HepG2 (cell line): Measurements from ENCODE around the gene PRR30. TPM values are rescaled to one million over a fixed set of nuclear protein-coding genes. Genes with fewer than 3 reads are reported as not detected.
A peak's percentile ranks its signal among the peaks of the same experiment; 100 is the strongest.

Experiments
- ARID2 ChIP-seq: sonication (generic); formaldehyde crosslinking; IDR thresholded peaks from 2 replicates; pipeline ENCODE4 v1.8.1; 2022; ENCODE audit warnings: mild to moderate bottlenecking, missing genetic modification reagents, borderline replicate concordance
- ATF6 ChIP-seq: sonication (generic); formaldehyde crosslinking; conservative IDR thresholded peaks from 2 replicates; pipeline ENCODE4 v1.4.0; 2020; ENCODE audit warnings: missing genetic modification reagents
- ATF7-NPFF ChIP-seq: sonication (generic); formaldehyde crosslinking; IDR thresholded peaks from 2 replicates; pipeline ENCODE4 v1.8.1; 2023; ENCODE audit warnings: mild to moderate bottlenecking, low read depth, missing genetic modification reagents, moderate library complexity
- ATM ChIP-seq: fragments of 450-650 bp; IDR thresholded peaks from 2 replicates; pipeline ENCODE4 v1.7.1; 2017; ENCODE audit warnings: mild to moderate bottlenecking, borderline replicate concordance
- EP300 ChIP-seq, 3 experiments: sonication (generic) in 1 of 3; formaldehyde crosslinking in 1 of 3; IDR thresholded peaks; 2 replicates each; pipeline versions ENCODE4 v1.5.1 to v1.6.1; 2011 to 2020; ENCODE audit warnings: low read depth in 2 of 3, low read length in 2 of 3, borderline replicate concordance in 1 of 3, improper control_type of control experiment in 1 of 3, mild to moderate bottlenecking in 1 of 3, missing genetic modification reagents in 1 of 3, moderate library complexity in 1 of 3
- FOXM1 ChIP-seq: sonication (generic); formaldehyde crosslinking; IDR thresholded peaks from 2 replicates; pipeline ENCODE4 v1.5.0; 2020; ENCODE audit warnings: missing genetic modification reagents
- GTF2F1 ChIP-seq: fragments of 150-350 bp; IDR thresholded peaks from 2 replicates; pipeline ENCODE4 v1.6.1; 2014; ENCODE audit warnings: low read length
- MBNL3 ChIP-seq: fragments of 250-450 bp; sonication (Bioruptor Pico); conservative IDR thresholded peaks from 2 replicates; pipeline ENCODE4 v1.8.0; 2022; ENCODE audit warnings: mild to moderate bottlenecking, inconsistent platforms
- MYNN ChIP-seq: sonication (generic); formaldehyde crosslinking; IDR thresholded peaks from 2 replicates; pipeline ENCODE4 v1.4.0; 2020; ENCODE audit warnings: mild to moderate bottlenecking, low read depth, missing genetic modification reagents
- RAD51 ChIP-seq: fragments of 450-650 bp; IDR thresholded peaks from 2 replicates; pipeline ENCODE4 v1.6.1; 2016; ENCODE audit warnings: borderline replicate concordance
- RFXANK ChIP-seq: IDR thresholded peaks from 2 replicates; pipeline ENCODE4 v1.6.1; 2016
- SAFB2 ChIP-seq: sonication (generic); formaldehyde crosslinking; IDR thresholded peaks from 2 replicates; pipeline ENCODE4 v1.5.1; 2020; ENCODE audit warnings: missing genetic modification reagents, low read depth, mild to moderate bottlenecking, borderline replicate concordance
- SMC3 ChIP-seq: IDR thresholded peaks from 2 replicates; pipeline ENCODE4 v1.6.1; 2011; ENCODE audit warnings: low read length, improper control_type of control experiment
- SP5 ChIP-seq: IDR thresholded peaks from 2 replicates; pipeline ENCODE4 v1.6.1; 2016; ENCODE audit warnings: low read depth, borderline replicate concordance
- TAF15 ChIP-seq: fragments of 200-400 bp; formaldehyde crosslinking; IDR thresholded peaks from one replicate; pipeline ENCODE4 v1.6.1; 2018; ENCODE audit warnings: mild to moderate bottlenecking, low read depth, low read length; ENCODE audit not compliant: poor library complexity, severe bottlenecking
- TBL1XR1 ChIP-seq: fragments of 150-350 bp; IDR thresholded peaks from 2 replicates; pipeline ENCODE4 v1.6.1; 2014; ENCODE audit warnings: borderline replicate concordance, low read length; ENCODE audit not compliant: partially characterized antibody
- TFE3 ChIP-seq: IDR thresholded peaks from 2 replicates; pipeline ENCODE4 v1.6.1; 2016
- ZNF20 ChIP-seq: sonication (generic); formaldehyde crosslinking; IDR thresholded peaks from 2 replicates; pipeline ENCODE4 v1.4.0; 2020; ENCODE audit warnings: mild to moderate bottlenecking, moderate library complexity, missing genetic modification reagents
- ZNF280B ChIP-seq: sonication (generic); formaldehyde crosslinking; IDR thresholded peaks from 2 replicates; pipeline ENCODE4 v1.5.0; 2020; ENCODE audit warnings: missing genetic modification reagents, mild to moderate bottlenecking, borderline replicate concordance
- ZNF460 ChIP-seq: sonication (generic); formaldehyde crosslinking; IDR thresholded peaks from 2 replicates; pipeline ENCODE4 v1.5.1; 2020; ENCODE audit warnings: missing genetic modification reagents, mild to moderate bottlenecking, borderline replicate concordance
- ZNF577 ChIP-seq: sonication (generic); formaldehyde crosslinking; IDR thresholded peaks from 2 replicates; pipeline ENCODE4 v1.4.0; 2020; ENCODE audit warnings: mild to moderate bottlenecking, low read depth, missing genetic modification reagents, borderline replicate concordance
- ZNF580 ChIP-seq: IDR thresholded peaks from 2 replicates; pipeline ENCODE4 v1.6.1; 2016; ENCODE audit warnings: low read depth, borderline replicate concordance
- ZNF660 ChIP-seq: sonication (generic); formaldehyde crosslinking; IDR thresholded peaks from 2 replicates; pipeline ENCODE4 v1.5.1; 2020; ENCODE audit warnings: mild to moderate bottlenecking, low read depth, missing genetic modification reagents, borderline replicate concordance
- ZNF7 ChIP-seq: IDR thresholded peaks from 2 replicates; pipeline ENCODE4 v1.6.1; 2016; ENCODE audit warnings: missing biosample characterization, missing genetic modification reagents
- ZNF720 ChIP-seq: sonication (generic); formaldehyde crosslinking; IDR thresholded peaks from 2 replicates; pipeline ENCODE4 v1.4.0; 2020; ENCODE audit warnings: missing genetic modification reagents
- ZNF766 ChIP-seq: sonication (generic); formaldehyde crosslinking; IDR thresholded peaks from 2 replicates; pipeline ENCODE4 v1.5.0; 2020; ENCODE audit warnings: missing genetic modification reagents, borderline replicate concordance
- polyA plus RNA-seq, 8 experiments: library from polyadenylated mRNA; depleted of rRNA in 3 of 8; stranded (reverse) in 7 of 8; unstranded in 1 of 8; fragments of >200 nt; fragmentation: Illumina TruSeq in 4 of 8; extraction: Trizol in 4 of 8; gene quantifications; 2 replicates each; pipeline versions ENCODE4 v1.2.1 to v1.2.3, GENCODE V29; 2011 to 2016; ENCODE audit warnings: low read depth in 4 of 8, missing spikeins in 1 of 8, mixed read lengths in 1 of 8; ENCODE audit not compliant: insufficient read depth in 1 of 8
- total RNA-seq, 5 experiments: library from RNA; depleted of rRNA; stranded (reverse); fragments of >200 nt; fragmentation: Illumina TruSeq; extraction: Trizol; gene quantifications; 2 replicates each; pipeline ENCODE4 v1.2.3, GENCODE V29; 2016; ENCODE audit warnings: low read depth in 1 of 5

PRR30 gene
- total and polyA plus RNA-seq, 2 of the 13 experiments (the other 11 are each of a cell fraction or from before 2014, with no cell fraction given): not detected

GRCh38 chr2:27171351-27171848 lies 32.2 kb upstream of the PRR30 start (continued):
- TF ChIP-seq ZNF580: peak; percentile 78; the same call in 1 of the 2 replicates
- no peak for TF ChIP-seq FOXM1 (CRISPR knock-in tag)
- TF ChIP-seq ZNF7 (CRISPR knock-in tag): no peak; the same call in 1 of the 2 replicates
- 0 out of 2 replicates have a peak, but pooled peaks have one; percentile 7 for TF ChIP-seq RAD51
- no peak for TF ChIP-seq ATF6
- TF ChIP-seq GTF2F1: no peak
- peak; percentile 41; the same call in 1 of the 2 replicates for TF ChIP-seq MYNN (CRISPR knock-in tag)
- TF ChIP-seq ZNF720 (CRISPR knock-in tag): no peak
- TF ChIP-seq TFE3 (CRISPR knock-in tag): peak; percentile 96
- peak; percentile 77 to 92 for TF ChIP-seq EP300 (IDR thresholded peaks at IDR 0.05; ENCODE audit: low read depth in 2 of 2, low read length in 2 of 2)
- TF ChIP-seq EP300 (CRISPR knock-in tag; IDR thresholded peaks at IDR 0.05; ENCODE audit: borderline replicate concordance): peak; percentile 91
- no peak for TF ChIP-seq ZNF280B (CRISPR knock-in tag)
- no peak for TF ChIP-seq ZNF766 (CRISPR knock-in tag)
- no peak for TF ChIP-seq MBNL3 (CRISPR knock-in tag)
- TF ChIP-seq SMC3: peak; percentile 37; the same call in 1 of the 2 replicates
- no peak for TF ChIP-seq ZNF577 (CRISPR knock-in tag)
- TF ChIP-seq ATM: no peak
- no peak for TF ChIP-seq ATF7-NPFF (CRISPR knock-in tag)
- TF ChIP-seq SP5: peak; percentile 54; the same call in 1 of the 2 replicates
- TF ChIP-seq SAFB2 (CRISPR knock-in tag): peak; percentile 55; the same call in 1 of the 2 replicates
- TF ChIP-seq TBL1XR1: peak; percentile 35
- no peak for TF ChIP-seq TAF15
- TF ChIP-seq RFXANK: no peak; the same call in 1 of the 2 replicates
- peak; percentile 60; the same call in 1 of the 2 replicates for TF ChIP-seq ZNF460 (CRISPR knock-in tag)
- no peak for TF ChIP-seq ZNF660 (CRISPR knock-in tag)
- no peak for TF ChIP-seq ARID2 (CRISPR knock-in tag)
- TF ChIP-seq ZNF20 (CRISPR knock-in tag): no peak
